ENCODE data around the gene WDR73.
"Not testable (repeated sequence)": the region's sequence is repeated elsewhere in the genome, so short reads cannot be mapped to it uniquely, and the experiment has no call there.

WDR73 gene

GRCh38 chr15:84657748-84658079, 3.6 kb upstream of the WDR73 start:
- DNase-seq (ENCODE audit: low read depth) = no peak

- no peak for DNase-seq (ENCODE audit: low read depth)
These were observed 2.9 kb upstream of the WDR73 start for GRCh38 chr15:84656972-84657371.

- peak; percentile 55 for DNase-seq (ENCODE audit: low read depth)
These were observed 788 bp upstream of the WDR73 start for GRCh38 chr15:84654689-84655453.

GRCh38 chr15:84653584-84653909, 536 bp downstream of the WDR73 start:
- DNase-seq (ENCODE audit: low read depth) = no peak

- DNase-seq (ENCODE audit: low read depth) = no peak
These were observed 4.4 kb downstream of the WDR73 start for GRCh38 chr15:84649706-84650105.

- no peak for DNase-seq (ENCODE audit: low read depth)
These were observed 5.5 kb downstream of the WDR73 start for GRCh38 chr15:84648539-84648938.

GRCh38 chr15:84647726-84648125, 6.4 kb downstream of the WDR73 start:
- DNase-seq (ENCODE audit: low read depth) = no peak

- no peak for DNase-seq (ENCODE audit: low read depth)
These were observed 8.1 kb downstream of the WDR73 start for GRCh38 chr15:84645997-84646396.

GRCh38 chr15:84645496-84645895, 8.6 kb downstream of the WDR73 start:
- no peak for DNase-seq (ENCODE audit: low read depth)

- no peak for DNase-seq (ENCODE audit: low read depth)
These were observed 10.2 kb downstream of the WDR73 start for GRCh38 chr15:84643838-84644237.

- not testable (repeated sequence) for DNase-seq (ENCODE audit: low read depth)
These were observed 11.4 kb downstream of the WDR73 start for GRCh38 chr15:84642640-84643039.

GRCh38 chr15:84641871-84642270, 12.2 kb downstream of the WDR73 start:
- DNase-seq (ENCODE audit: low read depth) = not testable (repeated sequence)

- DNase-seq (ENCODE audit: low read depth) = no peak
These were observed 16.0 kb downstream of the WDR73 start for GRCh38 chr15:84638103-84638502.

GRCh38 chr15:84634228-84634837, 19.8 kb downstream of the WDR73 start:
- no peak for DNase-seq (ENCODE audit: low read depth)

GRCh38 chr15:84633311-84634227, 20.5 kb downstream of the WDR73 start:
- peak; percentile 62 for DNase-seq (ENCODE audit: low read depth)

- no peak for DNase-seq (ENCODE audit: low read depth)
These were observed 22.3 kb downstream of the WDR73 start for GRCh38 chr15:84631706-84632272.

- DNase-seq (ENCODE audit: low read depth) = no peak
These were observed 25.1 kb downstream of the WDR73 start for GRCh38 chr15:84629033-84629432.

GRCh38 chr15:84625123-84625522, 29.0 kb downstream of the WDR73 start:
- no peak for DNase-seq (ENCODE audit: low read depth)

- no peak for DNase-seq (ENCODE audit: low read depth)
These were observed 29.7 kb downstream of the WDR73 start for GRCh38 chr15:84624359-84624758.

- DNase-seq (ENCODE audit: low read depth) = no peak
These were observed 32.6 kb downstream of the WDR73 start for GRCh38 chr15:84621358-84621979.

- DNase-seq (ENCODE audit: low read depth) = no peak
These were observed 33.5 kb downstream of the WDR73 start for GRCh38 chr15:84620626-84621025.

- no peak for DNase-seq (ENCODE audit: low read depth)
These were observed 37.8 kb downstream of the WDR73 start for GRCh38 chr15:84616235-84616634.

All from stimulated activated CD8-positive, alpha-beta memory T cell treated with anti-CD3 and anti-CD28 coated beads, Interleukin-12 subunit alpha, Interleukin-12 subunit beta, amount 100 ng/mL, for 4 hours (primary cell).